HepG2 (cell line): Measurements from ENCODE around the gene RAC3. TPM values are rescaled to one million over a fixed set of nuclear protein-coding genes. Genes with fewer than 3 reads are reported as not detected.

Experiments
- CC2D1A ChIP-seq: sonication (generic); formaldehyde crosslinking; IDR thresholded peaks from 2 replicates; pipeline ENCODE4 v1.8.1; 2023; ENCODE audit warnings: mild to moderate bottlenecking, missing genetic modification reagents
- KMT2A ChIP-seq: sonication (generic); formaldehyde crosslinking; IDR thresholded peaks from 2 replicates; pipeline ENCODE4 v1.4.0; 2020; ENCODE audit warnings: missing genetic modification reagents
- MEF2D ChIP-seq: sonication (generic); formaldehyde crosslinking; IDR thresholded peaks from 2 replicates; pipeline ENCODE4 v1.5.1; 2020; ENCODE audit warnings: mild to moderate bottlenecking, missing genetic modification reagents
- SP5 ChIP-seq: IDR thresholded peaks from 2 replicates; pipeline ENCODE4 v1.6.1; 2016; ENCODE audit warnings: low read depth, borderline replicate concordance
- SRSF9 ChIP-seq: fragments of 200-400 bp; formaldehyde crosslinking; IDR thresholded peaks from 2 replicates; pipeline ENCODE4 v1.6.1; 2018; ENCODE audit warnings: borderline replicate concordance, mild to moderate bottlenecking, low read depth, low read length; ENCODE audit not compliant: insufficient read depth, poor library complexity, severe bottlenecking
- TBP ChIP-seq: sonication (generic); formaldehyde crosslinking; IDR thresholded peaks from 2 replicates; pipeline ENCODE4 v1.5.0; 2020; ENCODE audit warnings: missing genetic modification reagents
- TOPORS ChIP-seq: sonication (generic); formaldehyde crosslinking; IDR thresholded peaks from 2 replicates; pipeline ENCODE4 v1.8.0; 2023; ENCODE audit warnings: mild to moderate bottlenecking, missing genetic modification reagents
- ZNF292 ChIP-seq: sonication (generic); formaldehyde crosslinking; IDR thresholded peaks from 2 replicates; pipeline ENCODE4 v1.8.1; 2022; ENCODE audit warnings: mild to moderate bottlenecking, low read depth, missing genetic modification reagents, borderline replicate concordance
- ZNF335 ChIP-seq: sonication (generic); formaldehyde crosslinking; IDR thresholded peaks from 2 replicates; pipeline ENCODE4 v1.4.0; 2020; ENCODE audit warnings: missing genetic modification reagents
- ZNF563 ChIP-seq: sonication (generic); formaldehyde crosslinking; IDR thresholded peaks from 2 replicates; pipeline ENCODE4 v1.8.0; 2022; ENCODE audit warnings: mild to moderate bottlenecking, moderate library complexity, missing genetic modification reagents
- polyA plus RNA-seq, 8 experiments: library from polyadenylated mRNA; depleted of rRNA in 3 of 8; stranded (reverse) in 7 of 8; unstranded in 1 of 8; fragments of >200 nt; fragmentation: Illumina TruSeq in 4 of 8; extraction: Trizol in 4 of 8; gene quantifications; 2 replicates each; pipeline versions ENCODE4 v1.2.1 to v1.2.3, GENCODE V29; 2011 to 2016; ENCODE audit warnings: low read depth in 4 of 8, missing spikeins in 1 of 8, mixed read lengths in 1 of 8; ENCODE audit not compliant: insufficient read depth in 1 of 8
- total RNA-seq, 5 experiments: library from RNA; depleted of rRNA; stranded (reverse); fragments of >200 nt; fragmentation: Illumina TruSeq; extraction: Trizol; gene quantifications; 2 replicates each; pipeline ENCODE4 v1.2.3, GENCODE V29; 2016; ENCODE audit warnings: low read depth in 1 of 5
- TF ChIP-seq, protein P1 (sequence below): sonication (generic); formaldehyde crosslinking; IDR thresholded peaks from 2 replicates; pipeline ENCODE4 v1.5.1; 2020; ENCODE audit warnings: mild to moderate bottlenecking, missing genetic modification reagents, borderline replicate concordance
- TF ChIP-seq, protein P2 (sequence below): sonication (generic); formaldehyde crosslinking; IDR thresholded peaks from 2 replicates; pipeline ENCODE4 v1.4.0; 2020; ENCODE audit warnings: mild to moderate bottlenecking, missing genetic modification reagents, borderline replicate concordance
- TF ChIP-seq, protein P3 (sequence below): IDR thresholded peaks from 2 replicates; pipeline ENCODE4 v1.4.0; 2020; ENCODE audit warnings: mild to moderate bottlenecking, missing genetic modification reagents
- TF ChIP-seq, protein P4 (sequence below): IDR thresholded peaks from 2 replicates; pipeline ENCODE4 v1.6.1; 2016; ENCODE audit warnings: mild to moderate bottlenecking, missing biosample characterization, missing genetic modification reagents
- TF ChIP-seq, protein P5 (sequence below): sonication (generic); formaldehyde crosslinking; IDR thresholded peaks from 2 replicates; pipeline ENCODE4 v1.8.1; 2022; ENCODE audit warnings: mild to moderate bottlenecking, missing genetic modification reagents
- TF ChIP-seq, protein P6 (sequence below): sonication (generic); IDR thresholded peaks from 2 replicates; pipeline ENCODE4 v1.6.1; 2016; ENCODE audit warnings: low read depth, borderline replicate concordance

Gene RAC3
- total and polyA plus RNA-seq, 2 of the 13 experiments (the other 11 are each of a cell fraction or from before 2014, with no cell fraction given), result 10.5 to 21.3 TPM

DNA sequence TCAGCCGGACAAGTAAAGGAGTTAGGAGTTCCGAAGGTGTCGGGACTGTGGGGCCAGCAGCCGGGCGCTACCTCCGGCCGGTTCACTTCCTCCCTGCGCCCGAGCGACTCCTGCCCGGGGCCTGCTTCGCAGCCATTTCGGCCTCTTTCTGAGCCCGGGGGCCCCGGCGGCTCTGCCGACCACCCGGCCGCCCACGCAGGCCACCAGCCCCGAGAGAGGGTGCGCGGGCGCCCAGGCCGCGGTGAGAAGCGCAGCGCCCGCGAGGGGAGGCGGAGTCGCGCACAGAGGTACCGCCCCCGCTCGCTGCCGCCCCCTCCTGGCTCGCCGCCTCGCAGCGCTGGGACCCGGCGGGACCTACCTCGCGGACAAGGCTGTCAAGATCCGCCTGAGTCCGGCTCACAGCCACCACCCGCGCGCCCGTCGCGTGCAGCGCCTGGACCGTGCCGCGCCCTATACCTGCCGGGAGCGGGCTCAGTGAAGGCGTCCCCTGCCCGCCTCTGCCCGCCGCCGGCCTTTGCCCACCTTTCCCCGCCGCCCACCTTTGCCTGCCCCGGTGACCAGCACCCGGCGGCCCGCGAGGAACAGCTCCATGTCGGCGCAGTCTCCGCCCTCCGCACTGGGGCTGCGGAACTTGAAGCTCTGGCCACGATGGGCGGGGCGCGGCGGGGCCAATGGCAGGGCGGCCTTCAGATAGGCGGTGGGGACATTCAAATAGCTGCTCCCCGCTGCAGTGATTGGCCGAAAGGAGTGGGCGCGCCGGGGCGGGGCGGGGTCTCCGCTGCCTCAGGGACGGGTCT is 5.8 kb downstream of the RAC3 start, which contains the start of gene DCXR (continued):
- TF ChIP-seq, protein P1, sequence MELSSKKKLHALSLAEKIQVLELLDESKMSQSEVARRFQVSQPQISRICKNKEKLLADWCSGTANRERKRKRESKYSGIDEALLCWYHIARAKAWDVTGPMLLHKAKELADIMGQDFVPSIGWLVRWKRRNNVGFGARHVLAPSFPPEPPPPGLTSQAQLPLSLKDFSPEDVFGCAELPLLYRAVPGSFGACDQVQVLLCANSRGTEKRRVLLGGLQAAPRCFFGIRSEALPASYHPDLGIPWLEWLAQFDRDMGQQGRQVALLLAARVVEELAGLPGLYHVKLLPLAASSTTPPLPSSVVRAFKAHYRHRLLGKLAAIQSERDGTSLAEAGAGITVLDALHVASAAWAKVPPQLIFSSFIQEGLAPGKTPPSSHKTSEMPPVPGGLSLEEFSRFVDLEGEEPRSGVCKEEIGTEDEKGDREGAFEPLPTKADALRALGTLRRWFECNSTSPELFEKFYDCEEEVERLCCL, result no peak
- TF ChIP-seq TBP (CRISPR knock-in tag), result 0 out of 2 replicates have a peak, but pooled peaks have one; percentile 62
- TF ChIP-seq SP5 (CRISPR knock-in tag), result peak; percentile 86
- TF ChIP-seq ZNF563 (CRISPR knock-in tag), result peak; percentile 98
- TF ChIP-seq TOPORS (CRISPR knock-in tag), result no peak; the same call in 1 of the 2 replicates
- TF ChIP-seq KMT2A, result peak; percentile 61; the same call in 1 of the 2 replicates
- no peak for TF ChIP-seq SRSF9
- TF ChIP-seq, protein P2, sequence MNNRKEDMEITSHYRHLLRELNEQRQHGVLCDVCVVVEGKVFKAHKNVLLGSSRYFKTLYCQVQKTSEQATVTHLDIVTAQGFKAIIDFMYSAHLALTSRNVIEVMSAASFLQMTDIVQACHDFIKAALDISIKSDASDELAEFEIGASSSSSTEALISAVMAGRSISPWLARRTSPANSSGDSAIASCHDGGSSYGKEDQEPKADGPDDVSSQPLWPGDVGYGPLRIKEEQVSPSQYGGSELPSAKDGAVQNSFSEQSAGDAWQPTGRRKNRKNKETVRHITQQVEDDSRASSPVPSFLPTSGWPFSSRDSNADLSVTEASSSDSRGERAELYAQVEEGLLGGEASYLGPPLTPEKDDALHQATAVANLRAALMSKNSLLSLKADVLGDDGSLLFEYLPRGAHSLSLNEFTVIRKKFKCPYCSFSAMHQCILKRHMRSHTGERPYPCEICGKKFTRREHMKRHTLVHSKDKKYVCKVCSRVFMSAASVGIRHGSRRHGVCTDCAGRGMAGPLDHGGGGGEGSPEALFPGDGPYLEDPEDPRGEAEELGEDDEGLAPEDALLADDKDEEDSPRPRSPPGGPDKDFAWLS (CRISPR knock-in tag), result no peak
- TF ChIP-seq, protein P3, sequence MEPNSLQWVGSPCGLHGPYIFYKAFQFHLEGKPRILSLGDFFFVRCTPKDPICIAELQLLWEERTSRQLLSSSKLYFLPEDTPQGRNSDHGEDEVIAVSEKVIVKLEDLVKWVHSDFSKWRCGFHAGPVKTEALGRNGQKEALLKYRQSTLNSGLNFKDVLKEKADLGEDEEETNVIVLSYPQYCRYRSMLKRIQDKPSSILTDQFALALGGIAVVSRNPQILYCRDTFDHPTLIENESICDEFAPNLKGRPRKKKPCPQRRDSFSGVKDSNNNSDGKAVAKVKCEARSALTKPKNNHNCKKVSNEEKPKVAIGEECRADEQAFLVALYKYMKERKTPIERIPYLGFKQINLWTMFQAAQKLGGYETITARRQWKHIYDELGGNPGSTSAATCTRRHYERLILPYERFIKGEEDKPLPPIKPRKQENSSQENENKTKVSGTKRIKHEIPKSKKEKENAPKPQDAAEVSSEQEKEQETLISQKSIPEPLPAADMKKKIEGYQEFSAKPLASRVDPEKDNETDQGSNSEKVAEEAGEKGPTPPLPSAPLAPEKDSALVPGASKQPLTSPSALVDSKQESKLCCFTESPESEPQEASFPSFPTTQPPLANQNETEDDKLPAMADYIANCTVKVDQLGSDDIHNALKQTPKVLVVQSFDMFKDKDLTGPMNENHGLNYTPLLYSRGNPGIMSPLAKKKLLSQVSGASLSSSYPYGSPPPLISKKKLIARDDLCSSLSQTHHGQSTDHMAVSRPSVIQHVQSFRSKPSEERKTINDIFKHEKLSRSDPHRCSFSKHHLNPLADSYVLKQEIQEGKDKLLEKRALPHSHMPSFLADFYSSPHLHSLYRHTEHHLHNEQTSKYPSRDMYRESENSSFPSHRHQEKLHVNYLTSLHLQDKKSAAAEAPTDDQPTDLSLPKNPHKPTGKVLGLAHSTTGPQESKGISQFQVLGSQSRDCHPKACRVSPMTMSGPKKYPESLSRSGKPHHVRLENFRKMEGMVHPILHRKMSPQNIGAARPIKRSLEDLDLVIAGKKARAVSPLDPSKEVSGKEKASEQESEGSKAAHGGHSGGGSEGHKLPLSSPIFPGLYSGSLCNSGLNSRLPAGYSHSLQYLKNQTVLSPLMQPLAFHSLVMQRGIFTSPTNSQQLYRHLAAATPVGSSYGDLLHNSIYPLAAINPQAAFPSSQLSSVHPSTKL (CRISPR knock-in tag), result peak; percentile 68; the same call in 1 of the 2 replicates
- TF ChIP-seq ZNF292 (CRISPR knock-in tag), result peak; percentile 16; the same call in 1 of the 2 replicates
- peak; percentile 29; the same call in 1 of the 2 replicates for TF ChIP-seq MEF2D (CRISPR knock-in tag)
- TF ChIP-seq CC2D1A, result no peak
- TF ChIP-seq, protein P4, sequence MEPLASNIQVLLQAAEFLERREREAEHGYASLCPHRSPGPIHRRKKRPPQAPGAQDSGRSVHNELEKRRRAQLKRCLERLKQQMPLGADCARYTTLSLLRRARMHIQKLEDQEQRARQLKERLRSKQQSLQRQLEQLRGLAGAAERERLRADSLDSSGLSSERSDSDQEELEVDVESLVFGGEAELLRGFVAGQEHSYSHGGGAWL (CRISPR knock-in tag), result peak; percentile 91; the same call in 1 of the 2 replicates
- TF ChIP-seq ZNF335 (CRISPR knock-in tag), result peak; percentile 90; the same call in 1 of the 2 replicates
- TF ChIP-seq, protein P5, sequence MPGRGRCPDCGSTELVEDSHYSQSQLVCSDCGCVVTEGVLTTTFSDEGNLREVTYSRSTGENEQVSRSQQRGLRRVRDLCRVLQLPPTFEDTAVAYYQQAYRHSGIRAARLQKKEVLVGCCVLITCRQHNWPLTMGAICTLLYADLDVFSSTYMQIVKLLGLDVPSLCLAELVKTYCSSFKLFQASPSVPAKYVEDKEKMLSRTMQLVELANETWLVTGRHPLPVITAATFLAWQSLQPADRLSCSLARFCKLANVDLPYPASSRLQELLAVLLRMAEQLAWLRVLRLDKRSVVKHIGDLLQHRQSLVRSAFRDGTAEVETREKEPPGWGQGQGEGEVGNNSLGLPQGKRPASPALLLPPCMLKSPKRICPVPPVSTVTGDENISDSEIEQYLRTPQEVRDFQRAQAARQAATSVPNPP, result no peak
- TF ChIP-seq, protein P6, sequence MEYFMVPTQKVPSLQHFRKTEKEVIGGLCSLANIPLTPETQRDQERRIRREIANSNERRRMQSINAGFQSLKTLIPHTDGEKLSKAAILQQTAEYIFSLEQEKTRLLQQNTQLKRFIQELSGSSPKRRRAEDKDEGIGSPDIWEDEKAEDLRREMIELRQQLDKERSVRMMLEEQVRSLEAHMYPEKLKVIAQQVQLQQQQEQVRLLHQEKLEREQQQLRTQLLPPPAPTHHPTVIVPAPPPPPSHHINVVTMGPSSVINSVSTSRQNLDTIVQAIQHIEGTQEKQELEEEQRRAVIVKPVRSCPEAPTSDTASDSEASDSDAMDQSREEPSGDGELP, result 0 out of 2 replicates have a peak, but pooled peaks have one; percentile 16
